ENCODE data around the gene BUD31.

BUD31 gene

GRCh38 chr7:99374111-99375064 is 34.4 kb upstream of the BUD31 start, which contains the start of gene ARPC1B (continued):
- TF ChIP-seq ZBTB6 (tag by site-specific recombination; IDR thresholded peaks at IDR 0.05), result 0 out of 2 replicates have a peak, but pooled peaks have one; percentile 35
- TF ChIP-seq ZBTB10 (tag by site-specific recombination; IDR thresholded peaks at IDR 0.05), result peak; percentile 93
- no peak for TF ChIP-seq KLF7 (tag by site-specific recombination; IDR thresholded peaks at IDR 0.05; ENCODE audit: borderline replicate concordance)
- TF ChIP-seq ZBTB17 (tag by site-specific recombination; IDR thresholded peaks at IDR 0.05), result peak; percentile 62; the same call in 1 of the 2 replicates
- TF ChIP-seq ZNF169 (tag by site-specific recombination; IDR thresholded peaks at IDR 0.05), result 0 out of 2 replicates have a peak, but pooled peaks have one; percentile 14
- no peak for TF ChIP-seq ZNF132 (tag by site-specific recombination; IDR thresholded peaks at IDR 0.05; ENCODE audit: borderline replicate concordance)
- TF ChIP-seq ZBTB44 (tag by site-specific recombination; IDR thresholded peaks at IDR 0.05), result no peak
- TF ChIP-seq ZIC2 (tag by site-specific recombination; IDR thresholded peaks at IDR 0.05), result peak; percentile 13; the same call in 1 of the 2 replicates
- TF ChIP-seq ZNF335 (tag by site-specific recombination; conservative IDR thresholded peaks at IDR 0.05), result peak; percentile 58
- TF ChIP-seq ZEB2 (tag by site-specific recombination; IDR thresholded peaks at IDR 0.05), result 0 out of 2 replicates have a peak, but pooled peaks have one; percentile 51
- TF ChIP-seq ZFHX2 (tag by site-specific recombination; conservative IDR thresholded peaks at IDR 0.05), result peak; percentile 78
- TF ChIP-seq ZNF777 (tag by site-specific recombination; IDR thresholded peaks at IDR 0.05; ENCODE audit: borderline replicate concordance), result peak; percentile 69; the same call in 1 of the 2 replicates
- peak; percentile 82 for TF ChIP-seq ZNF398 (tag by site-specific recombination; IDR thresholded peaks at IDR 0.05)
- 0 out of 2 replicates have a peak, but pooled peaks have one; percentile 8 for TF ChIP-seq ZNF423 (tag by site-specific recombination; IDR thresholded peaks at IDR 0.05)
- peak; percentile 76 for TF ChIP-seq ZBTB8A (tag by site-specific recombination; IDR thresholded peaks at IDR 0.05)
- TF ChIP-seq ZSCAN16 (tag by site-specific recombination; IDR thresholded peaks at IDR 0.05), result 0 out of 2 replicates have a peak, but pooled peaks have one; percentile 35
- peak; percentile 62 for TF ChIP-seq SP3 (tag by site-specific recombination; IDR thresholded peaks at IDR 0.05)

Measured in HEK293 (cell line).